Peyer's patch (tissue), 4 donors: ENCODE measurements around the gene ATOSA. TPM values are rescaled to one million over a fixed set of nuclear protein-coding genes. Genes with fewer than 3 reads are reported as not detected.
A peak's percentile ranks its signal among the peaks of the same experiment; 100 is the strongest.

Experiments used
- DNase-seq, 3 donors: peaks; one replicate each; pipeline ENCODE4 v3.0.0-alpha.2; 2017 to 2019
- H3K27ac ChIP-seq, 4 donors: fragments of 200-600 bp; sonication (generic); one replicate each; pipeline ENCODE4 v1.5.1; 2016 to 2019
- H3K27me3 ChIP-seq, 2 donors: fragments of 200-600 bp; sonication (generic); one replicate each; pipeline ENCODE4 v1.5.1; 2019
- H3K36me3 ChIP-seq, 3 donors: fragments of 200-600 bp; sonication (generic); one replicate each; pipeline ENCODE4 v1.5.1; 2016 to 2019
- H3K4me1 ChIP-seq, 4 donors: fragments of 200-600 bp; sonication (generic); one replicate each; pipeline ENCODE4 v1.5.1; 2016 to 2019
- H3K4me3 ChIP-seq, 4 donors: fragments of 200-600 bp; sonication (generic); 1 replicate in 3 of 4; 2 replicates in 1 of 4; pipeline ENCODE4 v1.5.1; 2016 to 2019; ENCODE audit warnings: mild to moderate bottlenecking in 1 of 4
- H3K9me3 ChIP-seq, 4 donors: fragments of 200-600 bp; sonication (generic); one replicate each; pipeline ENCODE4 v1.5.1; 2016 to 2019; ENCODE audit warnings: mild to moderate bottlenecking in 1 of 4
- CTCF ChIP-seq, 6 experiments: fragments of 450-650 bp in 4 of 6; fragments of 200-600 bp in 2 of 6; sonication (generic) in 1 of 6; IDR thresholded peaks; one replicate each; pipeline ENCODE4 v1.5.1; 2017 to 2019; ENCODE audit warnings: antibody characterized with exemption in 6 of 6, mild to moderate bottlenecking in 3 of 6, moderate library complexity in 1 of 6
- POLR2A ChIP-seq, 2 donors: fragments of 450-650 bp; IDR thresholded peaks; one replicate each; pipeline ENCODE4 v1.5.1; 2017; ENCODE audit warnings: antibody characterized with exemption in 2 of 2, mild to moderate bottlenecking in 2 of 2, moderate library complexity in 2 of 2
- total RNA-seq, 4 donors: library from RNA; depleted of rRNA; stranded (reverse); fragments of >200 nt; gene quantifications; one replicate each; pipeline ENCODE4 v1.1.0, GENCODE V29; 2016

Gene ATOSA
- total RNA-seq, 4 donors from 2014 or later, result 55.5 to 128 (median 69.4) TPM

GRCh38 chr15:52678468-52679231 lies 538 bp downstream of the ATOSA start:
- peak; percentile 69 to 85 (median 82) for DNase-seq
- Histone ChIP-seq H3K4me3 (peak overlapping the region; percentile 80 to 96 (median 89)), H3K4me1 (peaks cover 0 to 21% (median 6%) of the 10 kb centered on the region in 4 donors), H3K27ac (peak overlapping the region; percentile 96 to 99 (median 98)), H3K27me3 (no peaks in the 10 kb centered on the region), H3K9me3 (no peaks in the 10 kb centered on the region), H3K36me3 (peaks cover 0 to 18% (median 0%) of the 10 kb centered on the region in 3 donors)
- TF ChIP-seq CTCF (IDR thresholded peaks at IDR 0.05) (no peak), POLR2A (IDR thresholded peaks at IDR 0.05) (no peak)

- Histone ChIP-seq H3K9me3 (no peaks in the 10 kb centered on the region), H3K27ac (peak overlapping the region; percentile 96 to 99 (median 98)), H3K27me3 (no peaks in the 10 kb centered on the region), H3K36me3 (peaks cover 0 to 26% (median 0%) of the 10 kb centered on the region in 3 donors), H3K4me3 (peak overlapping the region; percentile 80 to 96 (median 89)), H3K4me1 (peaks cover 0 to 21% (median 6%) of the 10 kb centered on the region in 4 donors)
- peak; percentile 61 to 86 (median 69) for DNase-seq
- TF ChIP-seq POLR2A (IDR thresholded peaks at IDR 0.05) (peak in 1 of 2 donors; percentile 5), CTCF (IDR thresholded peaks at IDR 0.05) (no peak)
These were observed 1.4 kb downstream of the ATOSA start for GRCh38 chr15:52677593-52678467.

GRCh38 chr15:52674831-52675230 lies 4.4 kb downstream of the ATOSA start:
- peaks cover 0 to 51% (median 0%) of the 10 kb centered on the region in 3 donors for H3K36me3 ChIP-seq
- H3K27ac ChIP-seq, result no peak overlapping the region
- DNase-seq, result no peak
- TF ChIP-seq POLR2A (IDR thresholded peaks at IDR 0.05), result no peak
- TF ChIP-seq CTCF (IDR thresholded peaks at IDR 0.05), result no peak
- H3K4me1 ChIP-seq, result peaks cover 0 to 21% (median 6%) of the 10 kb centered on the region in 4 donors
- H3K4me3 ChIP-seq, result no peak overlapping the region
- H3K9me3 ChIP-seq, result no peaks in the 10 kb centered on the region
- no peaks in the 10 kb centered on the region for H3K27me3 ChIP-seq

- no peak overlapping the region for H3K27ac ChIP-seq
- H3K4me1 ChIP-seq, result peaks cover 0 to 21% (median 6%) of the 10 kb centered on the region in 4 donors
- no peaks in the 10 kb centered on the region for H3K9me3 ChIP-seq
- no peak for DNase-seq
- no peaks in the 10 kb centered on the region for H3K27me3 ChIP-seq
- peaks cover 0 to 62% (median 0%) of the 10 kb centered on the region in 3 donors for H3K36me3 ChIP-seq
- TF ChIP-seq POLR2A (IDR thresholded peaks at IDR 0.05) (no peak), CTCF (IDR thresholded peaks at IDR 0.05) (no peak)
- no peak overlapping the region for H3K4me3 ChIP-seq
These were observed 5.5 kb downstream of the ATOSA start for GRCh38 chr15:52673734-52674133.

GRCh38 chr15:52673312-52673711 lies 5.9 kb downstream of the ATOSA start:
- H3K27ac ChIP-seq, result no peak overlapping the region
- no peaks in the 10 kb centered on the region for H3K9me3 ChIP-seq
- peaks cover 0 to 21% (median 6%) of the 10 kb centered on the region in 4 donors for H3K4me1 ChIP-seq
- H3K27me3 ChIP-seq, result no peaks in the 10 kb centered on the region
- TF ChIP-seq CTCF (IDR thresholded peaks at IDR 0.05) (no peak), POLR2A (IDR thresholded peaks at IDR 0.05) (no peak)
- no peak overlapping the region for H3K4me3 ChIP-seq
- no peak for DNase-seq
- peaks cover 0 to 66% (median 0%) of the 10 kb centered on the region in 3 donors for H3K36me3 ChIP-seq
